Renal cortical epithelial cell (primary cell): ENCODE data around the gene FBXL2. TPM values are rescaled to one million over a fixed set of nuclear protein-coding genes. Genes with fewer than 3 reads are reported as not detected.
"Not testable (repeated sequence)": the region's sequence is repeated elsewhere in the genome, so short reads cannot be mapped to it uniquely, and the experiment has no call there.

ENCODE experiments used
- DNase-seq: peaks from one replicate; pipeline ENCODE4 v3.0.0-alpha.2; 2011; ENCODE audit warnings: low read depth
- total RNA-seq: library from RNA; depleted of rRNA; stranded (reverse); fragments of >200 nt; gene quantifications from 2 replicates; pipeline ENCODE4 v1.2.3, GENCODE V29; 2014

FBXL2 gene
- total RNA-seq, 1 donor from 2014 or later, result 38.1 TPM

DNA sequence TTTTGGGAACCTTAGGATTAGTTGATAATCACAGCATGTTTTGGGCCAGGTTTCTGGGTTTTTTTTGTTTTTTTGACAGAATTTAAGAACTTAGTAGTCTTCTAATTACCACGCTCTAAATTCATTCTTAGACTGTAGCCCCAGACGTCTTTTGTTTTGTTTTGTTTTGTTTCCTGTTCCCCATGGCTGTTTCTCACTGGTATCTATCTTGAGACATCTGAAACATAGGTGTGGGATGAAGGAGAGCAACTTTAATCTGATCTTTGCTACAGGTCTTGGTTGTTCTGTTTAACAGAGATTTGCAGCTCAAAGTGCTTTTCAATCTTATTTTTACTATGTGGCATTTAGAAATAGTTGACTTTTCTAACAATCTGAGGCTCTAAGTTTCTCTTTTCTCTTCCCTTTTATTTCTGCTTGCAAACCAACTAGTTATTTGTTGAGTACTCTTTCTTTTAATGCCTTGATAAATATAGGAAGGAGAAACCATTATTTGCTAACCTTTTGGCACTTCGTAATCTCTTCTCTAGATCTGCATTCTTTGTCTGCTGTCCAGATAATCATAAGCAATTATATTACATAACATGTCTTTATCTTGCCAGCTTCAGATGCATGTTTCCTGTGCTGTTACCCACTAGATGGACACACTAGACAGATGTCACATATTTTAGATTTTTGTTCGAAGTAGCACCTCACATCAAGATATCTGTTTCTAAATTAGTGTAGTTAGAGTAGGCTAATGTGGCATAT is 40.9 kb downstream of the FBXL2 start:
- no peak for DNase-seq

DNA sequence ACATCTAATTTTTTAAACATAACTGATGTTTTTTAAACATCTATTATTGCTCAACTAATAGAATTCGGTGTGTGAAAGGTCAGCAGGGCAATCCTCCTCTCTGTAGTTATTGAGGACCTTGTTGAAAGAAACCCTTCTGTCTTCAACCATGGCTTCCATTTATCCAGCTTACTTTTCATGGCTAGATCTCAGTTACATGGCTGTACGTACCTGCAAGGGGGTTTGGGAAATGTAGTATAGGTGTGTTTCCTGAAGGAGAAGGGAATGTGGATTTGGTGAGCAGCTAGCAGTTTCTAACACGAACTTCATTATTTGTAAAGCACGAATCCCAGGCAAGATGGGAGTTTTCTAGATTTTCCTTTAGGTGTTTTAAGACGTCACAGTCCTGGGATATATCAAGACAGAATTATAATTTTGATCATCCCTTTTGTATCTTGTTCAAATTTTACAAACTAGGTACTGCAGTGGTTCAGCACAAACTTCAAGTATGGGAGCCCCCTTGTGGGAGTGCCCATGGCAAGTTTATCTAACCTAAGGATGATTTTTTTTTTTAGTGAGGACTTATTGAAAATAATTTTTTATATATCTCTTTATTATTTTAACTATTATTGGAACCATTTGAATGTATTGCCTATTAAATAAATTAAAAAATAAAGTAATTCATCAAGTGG is 41.6 kb downstream of the FBXL2 start:
- DNase-seq, result no peak

DNA sequence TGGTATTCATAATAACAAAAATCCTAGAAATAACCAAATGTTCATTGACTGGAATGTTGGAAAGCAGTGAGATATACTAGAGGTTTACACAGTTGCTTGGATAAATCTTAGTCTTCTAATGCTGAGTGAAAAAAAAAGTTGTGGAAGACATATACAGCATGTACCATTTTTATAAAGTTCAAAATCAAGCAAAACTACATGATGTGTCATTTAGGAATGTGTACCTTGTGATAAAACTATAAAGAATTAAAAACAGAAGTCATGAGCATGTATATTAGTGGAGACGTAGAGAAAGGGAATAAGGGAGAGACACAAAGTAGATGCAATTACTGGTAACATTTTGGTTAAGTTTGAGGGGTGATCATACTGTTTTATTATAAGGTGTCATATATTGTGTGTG is 45.2 kb downstream of the FBXL2 start:
- no peak for DNase-seq

DNA sequence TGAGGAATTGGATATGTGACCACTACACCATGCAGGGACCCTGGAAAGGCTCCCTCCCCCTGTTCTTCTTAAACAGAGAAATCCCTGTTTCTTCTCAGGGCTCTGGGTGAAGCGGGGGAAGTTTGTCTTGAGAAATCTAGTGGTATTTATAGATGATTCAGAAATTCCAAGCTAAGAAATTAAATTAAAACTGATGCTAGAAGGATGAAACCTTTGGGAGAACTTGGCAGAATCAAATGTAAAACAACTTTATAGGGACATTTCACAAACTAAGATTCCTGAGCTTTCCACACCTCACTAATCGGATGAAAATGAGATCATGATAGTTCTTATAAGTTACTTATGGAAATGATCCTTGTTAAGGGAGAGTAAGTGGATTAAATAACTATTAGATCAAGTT is 54.2 kb downstream of the FBXL2 start:
- peak; percentile 24 for DNase-seq

DNA sequence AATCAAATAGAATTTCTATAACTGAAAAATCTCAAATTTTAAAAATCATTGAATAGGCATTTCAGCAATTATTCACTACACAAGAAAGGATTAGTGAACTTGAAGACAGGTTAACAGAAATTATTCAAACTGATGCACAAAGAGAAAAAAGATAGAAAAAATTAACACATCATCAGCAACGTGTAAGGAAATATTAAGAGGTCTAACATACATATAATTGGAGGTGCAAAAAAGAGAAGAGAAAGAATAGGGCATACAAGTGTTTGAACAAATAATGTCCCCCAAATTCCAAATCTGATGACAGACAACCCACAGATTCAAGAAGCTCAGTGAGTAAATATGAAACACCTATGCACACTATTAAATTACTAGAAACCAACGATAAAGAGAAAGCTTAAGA is 57.1 kb downstream of the FBXL2 start:
- no peak for DNase-seq

DNA sequence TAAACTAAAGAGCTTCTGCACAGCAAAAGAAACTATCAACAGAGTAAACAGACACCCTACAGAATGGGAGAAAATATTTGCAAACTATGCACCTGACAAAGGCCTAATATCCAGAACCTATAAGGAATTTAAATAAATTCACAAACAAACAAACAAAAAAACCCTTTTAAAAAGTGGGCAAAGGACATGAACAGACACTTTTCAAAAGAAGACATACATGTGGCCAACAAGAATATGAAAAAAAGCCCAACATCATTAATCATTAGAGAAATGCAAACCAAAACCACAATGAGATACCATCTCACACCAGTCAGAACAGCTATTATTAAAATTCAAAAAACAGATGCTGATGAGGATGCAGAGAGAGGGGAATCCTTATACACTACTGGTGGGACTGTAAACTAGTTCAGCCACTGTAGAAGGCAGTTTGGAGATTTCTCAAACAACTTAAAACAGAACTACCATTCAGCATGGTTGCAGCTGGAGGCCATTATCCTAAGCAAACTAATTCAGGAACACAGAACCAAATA is 61.8 kb downstream of the FBXL2 start:
- not testable (repeated sequence) for DNase-seq

DNA sequence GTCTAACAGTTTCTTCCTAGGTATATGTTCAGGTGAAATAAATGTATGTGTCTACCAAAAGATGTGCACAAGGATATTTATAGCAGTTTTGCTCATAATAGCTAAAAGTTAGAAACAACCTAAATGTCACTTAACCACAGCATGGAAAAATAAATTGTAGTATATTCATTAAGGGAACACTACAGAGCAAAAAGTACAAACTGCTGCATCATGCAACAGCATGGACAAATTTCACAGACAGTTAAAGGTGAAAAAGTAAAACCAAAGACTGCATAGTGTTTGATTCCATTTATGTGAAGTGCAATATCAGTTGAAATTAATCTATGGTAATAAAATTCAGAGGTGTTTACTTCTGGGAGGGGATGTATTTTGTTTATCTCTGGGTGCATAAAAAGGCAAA is 62.5 kb downstream of the FBXL2 start:
- DNase-seq, result no peak

DNA sequence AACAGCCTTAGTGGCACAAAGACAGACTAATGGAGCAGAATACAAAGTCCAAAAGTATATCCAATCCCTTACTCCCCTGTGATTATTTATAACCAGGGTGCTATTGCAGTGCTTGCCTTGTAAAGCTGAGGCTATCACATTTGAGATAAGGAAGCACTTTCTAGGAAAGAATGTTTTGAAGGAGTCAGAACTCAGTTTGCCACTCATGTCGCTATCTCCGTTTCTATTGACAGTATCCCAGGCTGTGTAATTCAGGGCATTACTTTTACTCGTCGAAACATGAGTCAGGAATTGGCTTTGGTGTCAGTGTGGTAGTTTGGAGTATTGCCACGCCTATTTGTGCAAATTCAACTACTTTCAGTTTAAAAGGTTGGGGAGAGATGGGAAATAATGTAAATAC is 78.4 kb downstream of the FBXL2 start:
- peak; percentile 21 for DNase-seq

DNA sequence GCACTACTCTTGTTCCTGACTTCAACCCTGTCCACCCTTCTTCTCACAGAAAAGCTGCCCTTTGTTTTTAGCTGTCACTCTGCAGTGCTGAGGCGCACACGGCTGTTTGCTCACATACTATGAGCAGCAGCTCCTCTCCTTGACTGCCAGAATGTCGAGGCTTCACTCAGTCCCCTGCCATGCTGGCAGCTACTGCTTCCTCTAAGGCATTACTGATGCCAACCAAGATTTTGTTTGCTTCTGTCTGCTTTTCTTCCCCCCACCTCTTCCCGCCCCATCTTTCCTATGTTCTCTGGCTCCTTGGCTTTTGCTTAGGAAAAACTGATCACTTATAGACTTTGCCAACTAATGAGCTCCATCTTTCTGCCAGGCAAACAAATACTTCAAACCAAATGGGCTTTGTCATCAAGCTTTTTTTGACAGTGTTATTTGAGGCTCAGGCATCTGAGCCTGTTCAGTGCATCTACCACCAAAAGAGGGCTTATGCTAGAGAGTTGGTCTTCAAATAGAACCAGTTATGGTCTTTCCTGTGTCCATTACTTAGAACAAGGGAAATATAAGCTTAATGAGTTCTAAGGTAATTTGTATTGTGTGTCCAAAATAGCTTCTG is 81.0 kb downstream of the FBXL2 start:
- DNase-seq, result no peak

DNA sequence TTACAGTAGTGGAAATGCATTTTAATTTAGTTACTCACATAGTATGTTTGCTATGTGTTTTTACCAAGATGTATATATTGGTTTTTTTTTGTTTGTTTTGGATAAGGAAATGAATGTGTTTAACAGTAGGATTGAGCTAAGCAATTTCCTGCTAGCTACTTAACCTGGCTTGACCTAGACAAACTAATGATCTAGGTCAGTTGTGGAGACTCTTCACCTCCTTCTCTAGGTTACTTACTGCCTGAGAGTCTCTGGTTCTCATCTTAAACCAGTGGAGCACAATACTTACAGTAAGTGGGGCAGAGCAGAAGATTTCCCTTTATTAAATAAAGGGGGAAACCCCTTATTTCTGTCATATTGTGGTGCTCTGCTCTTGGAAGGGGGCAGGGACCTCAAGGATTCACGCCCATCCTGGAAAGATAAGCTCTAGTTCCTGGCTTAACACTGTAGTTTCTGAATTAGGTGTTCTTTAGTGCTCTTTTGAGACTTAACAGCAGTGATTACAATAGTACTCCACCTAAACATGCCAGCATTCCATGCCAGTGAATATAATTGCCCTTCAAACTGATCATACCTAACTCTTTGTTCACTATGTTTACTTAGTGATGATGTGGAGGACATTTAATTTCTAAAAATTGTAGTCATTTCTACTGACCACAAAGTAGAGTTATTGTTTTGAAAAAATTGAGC is 83.0 kb downstream of the FBXL2 start:
- peak; percentile 74 for DNase-seq

DNA sequence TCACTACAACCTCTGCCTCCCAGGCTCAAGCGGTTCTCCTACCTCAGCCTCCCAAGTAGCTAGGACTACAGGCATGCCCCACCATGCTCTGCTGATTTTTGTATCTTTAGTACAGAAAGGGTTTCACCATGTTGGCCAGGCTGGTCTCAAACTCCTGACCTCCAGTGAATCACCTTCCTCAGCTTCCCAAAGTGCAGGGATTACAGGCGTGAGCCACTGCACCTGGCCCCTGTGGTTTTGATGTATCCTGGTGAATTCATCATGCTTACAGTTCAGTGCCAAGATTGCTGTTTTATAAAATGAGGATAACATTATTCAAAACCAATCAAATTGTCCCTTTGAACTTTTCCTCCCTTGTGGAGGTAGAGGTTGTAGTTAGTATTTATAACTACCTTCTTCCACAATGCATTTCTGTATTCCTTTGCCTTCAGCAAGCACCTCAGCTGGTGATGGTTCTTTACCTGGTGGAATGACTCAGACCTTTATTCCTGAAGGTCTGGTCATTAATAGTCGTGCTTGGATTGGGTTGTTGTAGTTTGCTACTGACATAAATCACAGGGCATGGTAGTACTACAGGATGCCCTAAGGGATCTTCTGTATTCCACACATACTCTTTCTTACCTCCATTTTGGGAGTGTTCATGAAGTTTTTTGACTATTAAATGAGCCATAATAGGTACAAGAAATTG is 86.0 kb downstream of the FBXL2 start:
- peak; percentile 65 for DNase-seq

DNA sequence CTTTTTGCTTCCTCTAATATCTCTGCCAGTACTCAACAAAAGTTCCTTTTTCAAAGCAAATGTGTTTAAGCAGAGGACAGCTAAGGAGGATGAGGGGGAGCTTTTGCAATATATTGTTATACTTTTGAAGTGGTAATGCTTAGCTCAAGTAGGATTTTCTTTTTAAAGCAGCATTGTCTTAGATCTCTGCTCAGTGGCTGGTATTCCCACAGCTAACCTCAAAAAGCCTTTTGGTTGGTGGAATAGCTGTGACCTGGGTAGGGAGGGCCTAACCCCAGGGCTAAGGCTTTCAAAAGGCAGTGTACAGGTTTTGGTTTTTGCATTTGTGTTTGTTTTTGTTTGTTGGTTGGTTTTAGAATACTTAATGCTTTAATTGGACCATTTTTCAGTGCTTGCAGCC is 86.8 kb downstream of the FBXL2 start:
- DNase-seq, result no peak

DNA sequence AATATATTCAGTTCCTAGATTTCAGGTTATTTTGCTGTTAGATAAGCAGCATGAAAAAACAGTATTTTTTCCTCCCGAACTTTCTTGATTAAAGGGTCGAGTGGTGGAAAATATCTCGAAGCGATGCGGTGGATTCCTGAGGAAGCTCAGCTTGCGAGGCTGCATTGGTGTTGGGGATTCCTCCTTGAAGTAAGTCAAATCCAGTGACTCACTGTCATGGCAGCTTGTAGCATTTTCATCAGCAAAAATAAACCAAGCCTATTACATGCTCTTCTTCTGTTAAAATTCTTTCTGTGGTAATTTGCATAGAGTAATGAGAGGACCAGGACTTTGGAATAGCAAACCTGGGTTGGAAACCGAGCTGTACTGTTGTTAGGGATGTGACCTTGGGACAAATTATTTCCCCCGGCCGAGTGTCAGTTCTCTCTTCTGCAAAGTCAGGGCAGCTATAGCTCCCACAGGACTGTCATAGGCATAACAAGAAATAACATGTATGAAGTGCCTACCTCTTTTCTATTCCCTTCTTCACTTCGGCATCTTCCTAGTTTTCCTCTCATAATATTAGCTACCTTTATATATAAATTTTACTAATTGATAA is 87.4 kb downstream of the FBXL2 start:
- no peak for DNase-seq

DNA sequence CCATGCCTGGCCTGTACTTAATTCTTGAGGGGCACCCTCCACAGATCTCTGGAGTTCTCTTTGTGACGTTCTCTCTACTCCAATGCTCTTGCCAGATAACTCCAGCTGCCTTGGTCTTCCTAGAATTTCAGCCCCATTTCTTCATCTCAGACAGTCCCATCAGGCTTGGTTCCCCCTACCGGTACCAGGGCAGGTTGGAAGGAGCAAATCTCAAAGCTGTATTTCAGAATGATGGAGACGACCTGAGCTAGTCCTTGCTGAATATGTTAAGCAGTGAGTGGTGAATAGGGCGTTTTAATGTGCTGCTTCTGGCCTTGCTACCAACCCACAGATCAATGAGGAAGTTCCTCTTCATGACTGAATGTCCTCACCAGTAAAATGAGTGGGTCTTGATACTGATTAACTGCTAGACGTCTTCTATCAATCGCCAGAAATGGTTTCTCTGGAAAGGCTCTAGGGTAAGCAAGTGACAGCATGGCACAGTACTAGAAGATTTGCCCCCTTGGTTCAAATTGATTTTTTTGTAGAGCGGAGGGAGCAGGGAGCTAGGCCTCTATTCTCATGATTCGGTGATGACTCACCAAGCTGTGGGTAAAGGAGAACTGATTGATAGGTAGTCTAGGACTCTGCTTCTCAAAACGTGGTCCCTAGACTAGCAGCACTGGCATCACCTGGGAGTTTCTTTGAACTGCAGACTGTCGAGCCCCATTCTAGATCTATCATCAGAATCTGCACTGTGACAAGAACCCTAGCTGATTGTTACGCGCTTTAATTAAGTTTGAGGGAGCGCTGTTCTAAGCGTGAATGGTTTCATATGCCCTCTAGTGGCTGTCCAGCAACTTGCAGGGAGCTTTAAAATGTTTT is 95.2 kb downstream of the FBXL2 start:
- peak; percentile 71 for DNase-seq

DNA sequence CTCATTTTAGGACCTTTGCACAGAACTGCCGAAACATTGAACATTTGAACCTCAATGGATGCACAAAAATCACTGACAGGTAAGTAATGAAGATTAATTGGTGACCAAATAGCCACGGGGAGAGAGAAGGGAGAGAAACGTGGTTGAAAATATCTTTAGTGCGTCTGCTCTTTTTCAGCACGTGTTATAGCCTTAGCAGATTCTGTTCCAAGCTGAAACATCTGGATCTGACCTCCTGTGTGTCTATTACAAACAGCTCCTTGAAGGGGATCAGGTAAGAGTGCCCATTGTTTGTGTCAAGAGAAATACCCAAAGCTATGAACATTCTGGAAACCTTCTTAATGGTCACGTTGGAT is 95.8 kb downstream of the FBXL2 start:
- no peak for DNase-seq

DNA sequence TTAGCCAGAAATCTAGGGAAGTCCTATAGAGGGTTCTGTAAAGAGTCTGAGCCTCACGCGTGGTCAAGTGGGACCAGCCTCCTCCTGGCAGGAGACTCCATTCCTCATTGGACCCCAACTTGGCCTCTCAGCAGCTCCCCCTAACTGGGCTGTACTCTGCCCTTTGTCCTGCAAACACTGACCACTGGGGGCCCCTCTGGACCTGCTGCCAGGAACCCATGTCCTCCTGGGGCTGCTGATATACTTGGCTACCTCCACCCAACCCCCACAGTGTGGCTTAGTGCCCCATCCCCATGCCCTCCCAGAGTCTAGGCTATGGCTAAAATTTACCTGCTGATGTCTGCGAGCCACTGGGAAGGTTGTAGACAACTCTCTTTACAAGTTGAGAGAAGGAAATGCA is 100.2 kb downstream of the FBXL2 start:
- DNase-seq, result no peak

DNA sequence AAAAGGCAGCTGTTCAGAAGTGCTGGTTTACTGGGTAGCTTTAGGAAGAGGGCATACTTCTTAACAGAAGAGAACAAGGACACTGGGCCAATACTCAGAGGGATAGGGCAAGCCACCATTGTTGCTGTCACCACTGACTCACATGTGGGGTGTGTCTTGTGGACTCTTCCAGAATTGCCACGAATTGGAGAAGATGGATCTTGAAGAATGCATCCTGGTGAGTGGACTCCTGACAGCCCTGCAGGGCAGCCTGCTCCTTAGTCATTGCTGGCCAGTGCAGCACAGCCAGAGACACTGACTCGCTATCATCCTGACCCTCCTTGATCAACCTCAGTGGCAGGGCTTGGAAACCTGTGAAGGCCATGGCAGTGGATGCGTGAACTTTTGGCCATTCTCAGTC is 100.7 kb downstream of the FBXL2 start:
- peak; percentile 42 for DNase-seq

DNA sequence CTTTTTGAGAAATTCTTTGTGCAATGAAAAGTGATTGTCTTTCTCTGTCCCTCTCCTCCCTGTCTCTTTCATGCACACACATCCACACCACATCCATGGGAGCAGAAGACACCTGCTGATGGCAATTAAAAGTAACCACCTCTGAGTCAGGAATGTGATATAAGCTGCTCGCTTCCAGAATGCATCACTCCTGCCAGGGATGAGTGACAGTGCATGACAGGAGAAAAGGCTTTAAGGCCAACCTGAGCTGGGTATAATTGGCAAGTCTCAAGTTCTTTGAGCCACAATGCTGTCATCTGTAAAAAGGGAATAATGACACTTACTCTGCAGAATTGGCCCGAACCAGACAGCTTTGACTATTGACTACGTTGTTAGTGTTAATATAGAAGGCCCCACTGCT is 103.4 kb downstream of the FBXL2 start:
- peak; percentile 23 for DNase-seq

DNA sequence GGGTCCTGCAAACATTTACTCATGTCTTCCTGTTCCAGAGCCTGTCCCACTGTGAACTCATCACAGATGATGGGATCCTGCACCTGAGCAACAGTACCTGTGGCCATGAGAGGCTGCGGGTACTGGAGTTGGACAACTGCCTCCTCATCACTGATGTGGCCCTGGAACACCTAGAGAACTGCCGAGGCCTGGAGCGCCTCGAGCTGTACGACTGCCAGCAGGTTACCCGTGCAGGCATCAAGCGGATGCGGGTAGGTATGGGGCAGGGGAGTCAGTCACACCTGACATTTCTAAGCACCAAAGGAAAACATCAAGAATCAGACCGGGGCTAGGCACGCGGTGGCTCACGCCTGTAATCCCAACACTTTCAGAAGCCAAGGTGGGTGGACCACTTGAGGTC is 106.7 kb downstream of the FBXL2 start:
- no peak for DNase-seq

DNA sequence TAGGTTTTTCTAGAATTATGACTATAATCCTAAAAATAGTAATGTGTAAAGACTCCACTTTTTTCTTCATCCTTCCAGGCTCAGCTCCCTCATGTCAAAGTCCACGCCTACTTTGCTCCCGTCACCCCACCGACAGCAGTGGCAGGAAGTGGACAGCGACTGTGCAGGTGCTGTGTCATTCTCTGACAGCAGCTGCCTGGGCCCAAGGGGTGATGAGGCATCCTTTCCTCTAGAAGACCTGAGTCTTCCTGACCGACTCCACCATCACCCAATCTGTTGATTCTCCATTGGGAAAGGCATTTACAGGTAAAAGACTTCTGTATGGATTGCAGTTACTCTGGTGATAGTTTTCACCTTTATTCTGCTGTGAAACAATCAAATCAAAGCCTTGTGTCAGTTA is 108.2 kb downstream of the FBXL2 start:
- DNase-seq, result no peak
